ENCODE data around the gene MYO1H. TPM values are rescaled to one million over a fixed set of nuclear protein-coding genes. Genes with fewer than 3 reads are reported as not detected.

The MYO1H gene
- total RNA-seq, 1 donor, result not detected

GRCh38 chr12:109329003-109329402 lies 18.7 kb upstream of the MYO1H start:
- no peaks in the 10 kb centered on the region for H3K36me3 ChIP-seq (ENCODE audit: insufficient read depth, low read length)
- DNase-seq (ENCODE audit: insufficient read length, low spot score, missing footprints), result no peak
- H3K79me2 ChIP-seq (ENCODE audit: insufficient read depth, low read length), result no peaks in the 10 kb centered on the region
- H2AFZ ChIP-seq (ENCODE audit: low read length), result no peak overlapping the region
- no peak for TF ChIP-seq CTCF (IDR thresholded peaks at IDR 0.05; ENCODE audit: extremely low read depth, low read depth, low read length)
- H3K4me2 ChIP-seq (ENCODE audit: insufficient read depth, low read length), result no peak overlapping the region
- no peaks in the 10 kb centered on the region for H4K20me1 ChIP-seq (ENCODE audit: insufficient read depth, low read length)
- no peaks in the 10 kb centered on the region for H3K4me1 ChIP-seq (ENCODE audit: insufficient read depth, low read length)
- no peak overlapping the region for H3K27ac ChIP-seq (ENCODE audit: low read depth, low read length)
- H3K4me3 ChIP-seq (ENCODE audit: insufficient read depth, low read length), result no peak overlapping the region
- H3K9me3 ChIP-seq (ENCODE audit: low read depth, low read length), result no peaks in the 10 kb centered on the region
- H3K27me3 ChIP-seq (ENCODE audit: insufficient read depth, low read length), result peaks cover 11% of the 10 kb centered on the region

GRCh38 chr12:109329686-109330085 lies 18.0 kb upstream of the MYO1H start:
- H2AFZ ChIP-seq (ENCODE audit: low read length), result no peak overlapping the region
- no peaks in the 10 kb centered on the region for H3K9me3 ChIP-seq (ENCODE audit: low read depth, low read length)
- no peaks in the 10 kb centered on the region for H3K79me2 ChIP-seq (ENCODE audit: insufficient read depth, low read length)
- no peaks in the 10 kb centered on the region for H3K36me3 ChIP-seq (ENCODE audit: insufficient read depth, low read length)
- H3K4me1 ChIP-seq (ENCODE audit: insufficient read depth, low read length), result no peaks in the 10 kb centered on the region
- DNase-seq (ENCODE audit: insufficient read length, low spot score, missing footprints), result no peak
- no peak overlapping the region for H3K4me2 ChIP-seq (ENCODE audit: insufficient read depth, low read length)
- peaks cover 11% of the 10 kb centered on the region for H3K27me3 ChIP-seq (ENCODE audit: insufficient read depth, low read length)
- H3K27ac ChIP-seq (ENCODE audit: low read depth, low read length), result no peak overlapping the region
- no peak overlapping the region for H3K4me3 ChIP-seq (ENCODE audit: insufficient read depth, low read length)
- H4K20me1 ChIP-seq (ENCODE audit: insufficient read depth, low read length), result no peaks in the 10 kb centered on the region
- no peak for TF ChIP-seq CTCF (IDR thresholded peaks at IDR 0.05; ENCODE audit: extremely low read depth, low read depth, low read length)

DNA sequence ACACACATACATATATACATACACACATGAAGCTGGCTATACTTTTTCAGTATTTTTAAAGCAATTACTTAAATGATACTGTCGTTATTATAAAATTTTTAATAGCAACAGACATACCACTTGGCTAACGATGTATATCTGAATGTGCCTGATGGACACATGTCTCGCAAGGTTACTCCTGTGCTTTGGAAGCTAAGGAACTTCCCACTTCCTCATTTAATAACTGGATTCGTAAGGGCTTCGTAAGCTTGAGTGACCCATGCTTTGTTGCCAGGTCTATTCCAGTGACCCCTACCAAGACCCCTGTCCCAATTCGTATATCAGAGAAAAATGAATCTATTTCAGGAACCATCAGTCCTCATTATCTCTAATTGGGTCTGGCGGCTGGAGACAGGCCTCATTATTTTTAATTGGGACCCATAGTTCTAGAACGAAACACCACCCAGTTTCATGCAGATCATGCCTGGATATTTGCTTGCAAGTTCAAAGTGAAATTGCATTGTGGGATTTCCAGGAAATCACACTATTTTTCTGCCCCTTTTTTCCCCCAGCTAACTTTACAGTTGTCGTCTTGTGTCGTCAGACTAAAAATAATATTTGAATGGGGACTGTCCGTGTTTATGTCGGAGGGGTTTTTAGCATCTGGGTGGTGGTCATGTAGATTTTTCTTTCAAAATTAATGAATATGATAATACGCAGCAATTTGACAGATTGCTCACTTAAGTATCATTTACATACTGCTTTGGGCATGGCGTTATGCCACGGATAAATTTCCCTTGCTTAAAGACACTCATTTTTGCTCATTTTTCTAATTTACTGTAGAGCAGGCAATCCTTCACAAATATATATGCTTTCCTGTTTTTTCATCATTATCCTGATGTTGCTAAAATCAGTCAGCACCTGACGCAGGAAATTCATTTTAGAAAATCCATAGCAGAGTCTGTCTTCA lies 17.1 kb upstream of the MYO1H start:
- TF ChIP-seq CTCF (IDR thresholded peaks at IDR 0.05; ENCODE audit: extremely low read depth, low read depth, low read length), result no peak
- H3K79me2 ChIP-seq (ENCODE audit: insufficient read depth, low read length), result no peaks in the 10 kb centered on the region
- no peaks in the 10 kb centered on the region for H3K4me1 ChIP-seq (ENCODE audit: insufficient read depth, low read length)
- no peaks in the 10 kb centered on the region for H4K20me1 ChIP-seq (ENCODE audit: insufficient read depth, low read length)
- H2AFZ ChIP-seq (ENCODE audit: low read length), result no peak overlapping the region
- no peak overlapping the region for H3K4me2 ChIP-seq (ENCODE audit: insufficient read depth, low read length)
- H3K27ac ChIP-seq (ENCODE audit: low read depth, low read length), result no peak overlapping the region
- peaks cover 11% of the 10 kb centered on the region for H3K27me3 ChIP-seq (ENCODE audit: insufficient read depth, low read length)
- DNase-seq (ENCODE audit: insufficient read length, low spot score, missing footprints), result no peak
- H3K9me3 ChIP-seq (ENCODE audit: low read depth, low read length), result no peaks in the 10 kb centered on the region
- H3K4me3 ChIP-seq (ENCODE audit: insufficient read depth, low read length), result no peak overlapping the region
- no peaks in the 10 kb centered on the region for H3K36me3 ChIP-seq (ENCODE audit: insufficient read depth, low read length)

DNA sequence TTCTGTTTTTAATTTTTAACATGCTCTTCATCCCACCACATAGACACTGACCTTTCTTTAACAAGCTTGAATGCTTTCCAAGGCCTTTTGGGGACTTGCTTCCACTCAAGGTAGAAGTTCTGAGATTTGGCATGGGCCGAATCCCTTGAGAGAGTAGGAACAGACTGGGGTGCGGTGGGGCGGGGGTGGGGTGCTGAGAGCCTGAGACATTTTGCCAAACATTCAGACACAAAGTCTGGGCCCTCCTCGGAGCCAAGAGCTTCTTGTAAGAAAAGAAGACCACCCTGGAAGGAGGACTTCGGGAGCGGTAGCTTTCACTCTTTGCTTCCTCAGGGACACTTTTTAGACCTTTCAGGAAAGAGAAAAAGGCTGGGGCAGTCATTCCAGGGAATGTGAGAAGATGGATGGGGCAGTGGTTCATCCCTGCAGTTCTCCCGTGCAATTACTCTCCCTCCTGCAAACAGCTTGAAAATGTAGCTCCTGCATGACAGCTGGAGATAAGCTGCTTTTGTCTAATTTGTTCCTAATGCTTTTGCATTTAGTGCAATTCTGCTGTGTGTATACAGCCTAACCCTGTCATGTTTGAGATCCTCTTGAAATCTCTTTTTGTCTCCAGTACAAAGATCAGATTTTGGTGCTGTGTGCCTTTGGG lies 16.3 kb upstream of the MYO1H start:
- Histone ChIP-seq H3K36me3 (ENCODE audit: insufficient read depth, low read length) (no peaks in the 10 kb centered on the region), H3K27ac (ENCODE audit: low read depth, low read length) (no peak overlapping the region), H3K4me1 (ENCODE audit: insufficient read depth, low read length) (no peaks in the 10 kb centered on the region), H3K27me3 (ENCODE audit: insufficient read depth, low read length) (peaks cover 11% of the 10 kb centered on the region), H3K4me3 (ENCODE audit: insufficient read depth, low read length) (no peak overlapping the region), H3K79me2 (ENCODE audit: insufficient read depth, low read length) (no peaks in the 10 kb centered on the region), H3K9me3 (ENCODE audit: low read depth, low read length) (no peaks in the 10 kb centered on the region), H2AFZ (ENCODE audit: low read length) (no peak overlapping the region), H4K20me1 (ENCODE audit: insufficient read depth, low read length) (no peaks in the 10 kb centered on the region), H3K4me2 (ENCODE audit: insufficient read depth, low read length) (no peak overlapping the region)
- TF ChIP-seq CTCF (IDR thresholded peaks at IDR 0.05; ENCODE audit: extremely low read depth, low read depth, low read length), result no peak
- no peak for DNase-seq (ENCODE audit: insufficient read length, low spot score, missing footprints)
